ENCODE data around the gene PRDX2. TPM values are rescaled to one million over a fixed set of nuclear protein-coding genes. Genes with fewer than 3 reads are reported as not detected.

PRDX2 gene
- total and polyA plus RNA-seq, 2 donors (not counting 3 experiments of a cell fraction or from before 2014, with no cell fraction given): 247 to 492 TPM

DNA sequence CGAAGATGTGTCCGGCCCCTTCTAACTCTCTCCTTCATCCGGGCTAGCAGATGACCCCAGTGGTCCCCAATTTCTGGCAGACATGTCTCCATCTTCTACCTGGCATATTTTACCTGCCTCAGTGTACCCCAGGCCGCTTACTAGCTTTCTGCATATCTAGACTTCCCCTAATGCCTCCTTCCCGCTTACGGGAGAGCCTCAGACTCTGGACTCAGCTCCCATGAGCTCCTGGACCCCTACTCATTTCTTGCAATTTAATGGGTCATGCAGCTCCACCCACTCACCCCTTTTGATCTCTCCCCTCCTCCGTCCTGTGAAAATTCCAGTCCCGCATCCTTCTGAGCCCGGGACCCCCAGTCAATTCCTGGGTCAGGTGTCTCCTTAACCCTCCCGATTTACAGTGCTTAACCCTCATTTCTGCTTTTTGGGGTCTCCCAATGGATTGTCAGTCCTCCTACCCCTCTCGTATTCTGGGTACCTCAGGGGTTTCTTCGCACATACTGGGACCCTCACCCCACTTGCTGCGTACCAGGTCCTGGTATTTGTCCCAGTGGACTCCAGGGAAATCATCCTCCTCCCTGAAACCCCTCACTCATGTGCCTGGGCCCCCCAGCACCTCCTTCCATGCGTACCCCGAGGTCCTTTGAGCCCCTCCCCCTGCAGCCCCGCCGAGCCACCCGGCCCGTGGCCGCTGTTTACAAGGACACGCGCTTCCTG, 10.8 kb downstream of the PRDX2 start:
- no peak overlapping the region for H2AFZ ChIP-seq (ENCODE audit: low read depth, low read length)
- no peaks in the 10 kb centered on the region for H3K36me3 ChIP-seq (ENCODE audit: control insufficient read depth in 2 of 2, extremely low read depth in 1 of 2, insufficient read depth in 2 of 2, low read length in 2 of 2)
- FAIRE-seq (no peak), DNase-seq (ENCODE audit: low read depth, low spot score) (no peak)
- peak overlapping the region; percentile 61 for H3K4me2 ChIP-seq (ENCODE audit: insufficient read depth, low read length)
- H3K27me3 ChIP-seq (ENCODE audit: control insufficient read depth in 2 of 2, insufficient read depth in 2 of 2, low read length in 2 of 2): no peaks in the 10 kb centered on the region
- H3K4me1 ChIP-seq (ENCODE audit: control insufficient read depth, extremely low read depth, insufficient read depth, low read length): peaks cover 35% of the 10 kb centered on the region
- H4K20me1 ChIP-seq (replicated peaks; ENCODE audit: control insufficient read depth, extremely low read depth, insufficient read depth, low read length): no peaks in the 10 kb centered on the region
- no peaks in the 10 kb centered on the region for H3K9me1 ChIP-seq (replicated peaks; ENCODE audit: control insufficient read depth, extremely low read depth, insufficient read depth, low read length)
- peak overlapping the region; percentile 66 for H3K9ac ChIP-seq (replicated peaks; ENCODE audit: extremely low read depth, insufficient read depth, low read length)
- no TSS peak for BruUV-seq (replicated peaks)
- peak overlapping the region; percentile 65 for H3K27ac ChIP-seq (ENCODE audit: insufficient read depth, low read depth, low read length)
- CTCF ChIA-PET: interaction anchor here (1.0 to 13.8 kb wide), 5 partner anchors 8 to 57 kb away, joined by 3 to 524 read pairs (median 21); partner anchors contain the start of gene HOOK2
- no peaks in the 10 kb centered on the region for H3K9me3 ChIP-seq (replicated peaks; ENCODE audit: control insufficient read depth, insufficient read depth, low read length)
- peak overlapping the region in 2 of 3 experiments; percentile 37 to 44 for H3K4me3 ChIP-seq (replicated peaks in 1 of 3; ENCODE audit: insufficient read depth in 1 of 3, low read depth in 1 of 3, low read length in 3 of 3)
- peaks cover 14% of the 10 kb centered on the region for H3K79me2 ChIP-seq (ENCODE audit: control insufficient read depth, insufficient read depth, low read length)
- peak; percentile 66 for TF ChIP-seq MAX (IDR thresholded peaks at IDR 0.05; ENCODE audit: insufficient read depth, insufficient read length)
- TF ChIP-seq FOS (IDR thresholded peaks at IDR 0.05; ENCODE audit: borderline replicate concordance, insufficient read depth, low read length): no peak
- TF ChIP-seq MYC (IDR thresholded peaks at IDR 0.05; ENCODE audit: low read depth, low read length): no peak
- intact Hi-C loops (cut with micrococcal nuclease): loop anchor here (1.0 kb wide), 1 partner anchor 8 kb away; no protein-coding TSS in a partner anchor
- POLR2A ChIA-PET: interaction anchor here (0.9 to 4.1 kb wide), 13 partner anchors 8 to 359 kb away, joined by 3 to 94 read pairs (median 5); partner anchors contain the start of genes HOOK2, IER2 and STX10
- dilution Hi-C loops (cut with MboI; ENCODE audit: extremely low pct_ligation_motif_present, low sequenced_read_pairs): no loop called here

- Histone ChIP-seq H3K36me3 (ENCODE audit: control insufficient read depth in 2 of 2, extremely low read depth in 1 of 2, insufficient read depth in 2 of 2, low read length in 2 of 2) (no peaks in the 10 kb centered on the region), H3K9ac (replicated peaks; ENCODE audit: extremely low read depth, insufficient read depth, low read length) (peak overlapping the region; percentile 66), H3K27ac (ENCODE audit: insufficient read depth, low read depth, low read length) (peak overlapping the region; percentile 65), H3K4me1 (ENCODE audit: control insufficient read depth, extremely low read depth, insufficient read depth, low read length) (peaks cover 35% of the 10 kb centered on the region), H4K20me1 (replicated peaks; ENCODE audit: control insufficient read depth, extremely low read depth, insufficient read depth, low read length) (no peaks in the 10 kb centered on the region), H2AFZ (ENCODE audit: low read depth, low read length) (peak overlapping the region; percentile 71), H3K9me1 (replicated peaks; ENCODE audit: control insufficient read depth, extremely low read depth, insufficient read depth, low read length) (no peaks in the 10 kb centered on the region), H3K79me2 (ENCODE audit: control insufficient read depth, insufficient read depth, low read length) (peaks cover 14% of the 10 kb centered on the region), H3K27me3 (ENCODE audit: control insufficient read depth in 2 of 2, insufficient read depth in 2 of 2, low read length in 2 of 2) (no peaks in the 10 kb centered on the region), H3K4me2 (ENCODE audit: insufficient read depth, low read length) (peak overlapping the region; percentile 61), H3K9me3 (replicated peaks; ENCODE audit: control insufficient read depth, insufficient read depth, low read length) (no peaks in the 10 kb centered on the region), H3K4me3 (replicated peaks in 1 of 3; ENCODE audit: insufficient read depth in 1 of 3, low read depth in 1 of 3, low read length in 3 of 3) (peak overlapping the region; percentile 16 to 44 (median 37))
- no TSS peak for BruUV-seq (replicated peaks)
- POLR2A ChIA-PET: interaction anchor here (1.1 to 4.1 kb wide), 3 partner anchors 8 to 30 kb away, joined by 3 to 73 read pairs (median 4); no protein-coding TSS in a partner anchor
- CTCF ChIA-PET: interaction anchor here (0.9 to 13.8 kb wide), 6 partner anchors 12 to 30 kb away, joined by 3 to 524 read pairs (median 28); partner anchors contain the start of gene HOOK2
- TF ChIP-seq POLR2AphosphoS5 (IDR thresholded peaks at IDR 0.05; ENCODE audit: insufficient read depth, low read depth, low read length): peak; percentile 52
- TF ChIP-seq, protein P1, sequence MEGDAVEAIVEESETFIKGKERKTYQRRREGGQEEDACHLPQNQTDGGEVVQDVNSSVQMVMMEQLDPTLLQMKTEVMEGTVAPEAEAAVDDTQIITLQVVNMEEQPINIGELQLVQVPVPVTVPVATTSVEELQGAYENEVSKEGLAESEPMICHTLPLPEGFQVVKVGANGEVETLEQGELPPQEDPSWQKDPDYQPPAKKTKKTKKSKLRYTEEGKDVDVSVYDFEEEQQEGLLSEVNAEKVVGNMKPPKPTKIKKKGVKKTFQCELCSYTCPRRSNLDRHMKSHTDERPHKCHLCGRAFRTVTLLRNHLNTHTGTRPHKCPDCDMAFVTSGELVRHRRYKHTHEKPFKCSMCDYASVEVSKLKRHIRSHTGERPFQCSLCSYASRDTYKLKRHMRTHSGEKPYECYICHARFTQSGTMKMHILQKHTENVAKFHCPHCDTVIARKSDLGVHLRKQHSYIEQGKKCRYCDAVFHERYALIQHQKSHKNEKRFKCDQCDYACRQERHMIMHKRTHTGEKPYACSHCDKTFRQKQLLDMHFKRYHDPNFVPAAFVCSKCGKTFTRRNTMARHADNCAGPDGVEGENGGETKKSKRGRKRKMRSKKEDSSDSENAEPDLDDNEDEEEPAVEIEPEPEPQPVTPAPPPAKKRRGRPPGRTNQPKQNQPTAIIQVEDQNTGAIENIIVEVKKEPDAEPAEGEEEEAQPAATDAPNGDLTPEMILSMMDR (IDR thresholded peaks at IDR 0.05; ENCODE audit: extremely low read depth in 1 of 2, insufficient read depth in 1 of 2, low read depth in 1 of 2, low read length in 2 of 2): no peak
- DNase-seq (ENCODE audit: low read depth, low spot score) (peak; percentile 91), FAIRE-seq (peak; percentile 88)
- dilution Hi-C loops (cut with MboI; ENCODE audit: extremely low pct_ligation_motif_present, low sequenced_read_pairs) (no loop called here), intact Hi-C loops (cut with micrococcal nuclease) (loop anchor here (10.0 kb wide), 1 partner anchor 145 kb away; the partner anchor contains the start of genes CALR and FARSA)
Observed at GRCh38 chr19:12789904-12790619, 11.5 kb downstream of the PRDX2 start.

Measured in endothelial cell of umbilical vein (primary cell).